ENCODE data around the gene BLOC1S4.

DNA sequence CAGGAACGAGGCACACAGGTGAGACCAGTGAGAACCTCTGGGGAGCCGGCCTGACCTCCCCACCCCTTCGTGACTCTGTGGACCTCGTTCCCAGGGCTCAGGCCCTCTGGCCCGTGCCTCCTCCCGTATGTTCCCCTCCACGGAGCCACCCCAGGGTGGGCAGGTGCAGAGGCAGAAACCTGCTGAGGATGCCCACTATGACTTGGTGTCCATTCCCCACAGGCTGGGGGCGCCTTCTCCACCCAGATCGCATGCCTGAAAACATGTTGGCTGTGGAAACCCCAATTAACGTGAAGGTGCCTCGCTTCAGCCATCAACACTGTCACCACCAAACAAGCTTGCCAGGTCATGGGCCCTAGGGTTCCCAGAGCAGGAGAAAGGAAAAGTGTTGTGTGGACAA is 27.0 kb downstream of the BLOC1S4 start:
- TF ChIP-seq, protein P1, sequence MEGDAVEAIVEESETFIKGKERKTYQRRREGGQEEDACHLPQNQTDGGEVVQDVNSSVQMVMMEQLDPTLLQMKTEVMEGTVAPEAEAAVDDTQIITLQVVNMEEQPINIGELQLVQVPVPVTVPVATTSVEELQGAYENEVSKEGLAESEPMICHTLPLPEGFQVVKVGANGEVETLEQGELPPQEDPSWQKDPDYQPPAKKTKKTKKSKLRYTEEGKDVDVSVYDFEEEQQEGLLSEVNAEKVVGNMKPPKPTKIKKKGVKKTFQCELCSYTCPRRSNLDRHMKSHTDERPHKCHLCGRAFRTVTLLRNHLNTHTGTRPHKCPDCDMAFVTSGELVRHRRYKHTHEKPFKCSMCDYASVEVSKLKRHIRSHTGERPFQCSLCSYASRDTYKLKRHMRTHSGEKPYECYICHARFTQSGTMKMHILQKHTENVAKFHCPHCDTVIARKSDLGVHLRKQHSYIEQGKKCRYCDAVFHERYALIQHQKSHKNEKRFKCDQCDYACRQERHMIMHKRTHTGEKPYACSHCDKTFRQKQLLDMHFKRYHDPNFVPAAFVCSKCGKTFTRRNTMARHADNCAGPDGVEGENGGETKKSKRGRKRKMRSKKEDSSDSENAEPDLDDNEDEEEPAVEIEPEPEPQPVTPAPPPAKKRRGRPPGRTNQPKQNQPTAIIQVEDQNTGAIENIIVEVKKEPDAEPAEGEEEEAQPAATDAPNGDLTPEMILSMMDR (IDR thresholded peaks at IDR 0.05) = no peak
- TF ChIP-seq EZH2phosphoT487 (IDR thresholded peaks at IDR 0.05; ENCODE audit: borderline replicate concordance, low read depth) (no peak), SIN3A (IDR thresholded peaks at IDR 0.05; ENCODE audit: borderline replicate concordance, low read depth, low read length) (no peak), ELF1 (IDR thresholded peaks at IDR 0.05) (no peak), EP300 (IDR thresholded peaks at IDR 0.05; ENCODE audit: borderline replicate concordance in 1 of 2, low read depth in 1 of 2, low read length in 1 of 2) (no peak), TCF12 (IDR thresholded peaks at IDR 0.05) (no peak), NRF1 (IDR thresholded peaks at IDR 0.05; ENCODE audit: low read depth, low read length) (no peak), YY1 (IDR thresholded peaks at IDR 0.05; ENCODE audit: low read depth) (no peak), POLR2AphosphoS5 (IDR thresholded peaks at IDR 0.05; ENCODE audit: low read depth, low read length) (no peak), TEAD4 (IDR thresholded peaks at IDR 0.05; ENCODE audit: borderline replicate concordance, insufficient read depth) (no peak)
- TF ChIP-seq, protein P2, sequence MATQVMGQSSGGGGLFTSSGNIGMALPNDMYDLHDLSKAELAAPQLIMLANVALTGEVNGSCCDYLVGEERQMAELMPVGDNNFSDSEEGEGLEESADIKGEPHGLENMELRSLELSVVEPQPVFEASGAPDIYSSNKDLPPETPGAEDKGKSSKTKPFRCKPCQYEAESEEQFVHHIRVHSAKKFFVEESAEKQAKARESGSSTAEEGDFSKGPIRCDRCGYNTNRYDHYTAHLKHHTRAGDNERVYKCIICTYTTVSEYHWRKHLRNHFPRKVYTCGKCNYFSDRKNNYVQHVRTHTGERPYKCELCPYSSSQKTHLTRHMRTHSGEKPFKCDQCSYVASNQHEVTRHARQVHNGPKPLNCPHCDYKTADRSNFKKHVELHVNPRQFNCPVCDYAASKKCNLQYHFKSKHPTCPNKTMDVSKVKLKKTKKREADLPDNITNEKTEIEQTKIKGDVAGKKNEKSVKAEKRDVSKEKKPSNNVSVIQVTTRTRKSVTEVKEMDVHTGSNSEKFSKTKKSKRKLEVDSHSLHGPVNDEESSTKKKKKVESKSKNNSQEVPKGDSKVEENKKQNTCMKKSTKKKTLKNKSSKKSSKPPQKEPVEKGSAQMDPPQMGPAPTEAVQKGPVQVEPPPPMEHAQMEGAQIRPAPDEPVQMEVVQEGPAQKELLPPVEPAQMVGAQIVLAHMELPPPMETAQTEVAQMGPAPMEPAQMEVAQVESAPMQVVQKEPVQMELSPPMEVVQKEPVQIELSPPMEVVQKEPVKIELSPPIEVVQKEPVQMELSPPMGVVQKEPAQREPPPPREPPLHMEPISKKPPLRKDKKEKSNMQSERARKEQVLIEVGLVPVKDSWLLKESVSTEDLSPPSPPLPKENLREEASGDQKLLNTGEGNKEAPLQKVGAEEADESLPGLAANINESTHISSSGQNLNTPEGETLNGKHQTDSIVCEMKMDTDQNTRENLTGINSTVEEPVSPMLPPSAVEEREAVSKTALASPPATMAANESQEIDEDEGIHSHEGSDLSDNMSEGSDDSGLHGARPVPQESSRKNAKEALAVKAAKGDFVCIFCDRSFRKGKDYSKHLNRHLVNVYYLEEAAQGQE (IDR thresholded peaks at IDR 0.05; ENCODE audit: low read depth, low read length) = no peak
- TF ChIP-seq, protein P3, sequence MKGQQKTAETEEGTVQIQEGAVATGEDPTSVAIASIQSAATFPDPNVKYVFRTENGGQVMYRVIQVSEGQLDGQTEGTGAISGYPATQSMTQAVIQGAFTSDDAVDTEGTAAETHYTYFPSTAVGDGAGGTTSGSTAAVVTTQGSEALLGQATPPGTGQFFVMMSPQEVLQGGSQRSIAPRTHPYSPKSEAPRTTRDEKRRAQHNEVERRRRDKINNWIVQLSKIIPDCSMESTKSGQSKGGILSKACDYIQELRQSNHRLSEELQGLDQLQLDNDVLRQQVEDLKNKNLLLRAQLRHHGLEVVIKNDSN (IDR thresholded peaks at IDR 0.05; ENCODE audit: borderline replicate concordance, low read depth) = no peak
- TF ChIP-seq, protein P4, sequence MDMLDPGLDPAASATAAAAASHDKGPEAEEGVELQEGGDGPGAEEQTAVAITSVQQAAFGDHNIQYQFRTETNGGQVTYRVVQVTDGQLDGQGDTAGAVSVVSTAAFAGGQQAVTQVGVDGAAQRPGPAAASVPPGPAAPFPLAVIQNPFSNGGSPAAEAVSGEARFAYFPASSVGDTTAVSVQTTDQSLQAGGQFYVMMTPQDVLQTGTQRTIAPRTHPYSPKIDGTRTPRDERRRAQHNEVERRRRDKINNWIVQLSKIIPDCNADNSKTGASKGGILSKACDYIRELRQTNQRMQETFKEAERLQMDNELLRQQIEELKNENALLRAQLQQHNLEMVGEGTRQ (IDR thresholded peaks at IDR 0.05; ENCODE audit: borderline replicate concordance, low read depth, low read length) = no peak
